ENCODE data around the gene CD200. TPM values are rescaled to one million over a fixed set of nuclear protein-coding genes. Genes with fewer than 3 reads are reported as not detected.

Gene CD200
- 1 to 10 TPM; 6.6 to 7.9 TPM for total RNA-seq
- polyA plus RNA-seq (ENCODE audit: insufficient read length in 6 of 6): 10 to 100 TPM; 47.4 to 58.0 (median 50.9) TPM
- long read RNA-seq, donor 1, transcript CD200-201 (6 exons, 2,129 nt): major isoform, 5 of 18 reads
- long read RNA-seq, donor 1, partial matches to known transcripts: 5 of 18 reads
- long read RNA-seq, donor 1, other reads (novel, unspliced or antisense): 0 of 18 reads
- long read RNA-seq, donor 2, transcript CD200-202 (5 exons, 1,997 nt): major isoform, 5 of 15 reads
- long read RNA-seq, donor 2, partial matches to known transcripts: 0 of 15 reads
- long read RNA-seq, donor 2, other reads (novel, unspliced or antisense): 0 of 15 reads
- long read RNA-seq, donor 3, transcript CD200-201 (6 exons, 2,129 nt): major isoform, 11 of 20 reads
- long read RNA-seq, donor 3, partial matches to known transcripts: 0 of 20 reads
- long read RNA-seq, donor 3, other reads (novel, unspliced or antisense): 0 of 20 reads
- long read RNA-seq, donor 4, partial matches to known transcripts: 0 of 1 reads
- long read RNA-seq, donor 4, other reads (novel, unspliced or antisense): 1 of 1 reads
- long read RNA-seq, donor 5, transcript CD200-202 (5 exons, 1,997 nt): major isoform, 7 of 13 reads
- long read RNA-seq, donor 5, transcript CD200-201 (6 exons, 2,129 nt): minor isoform, 5 of 13 reads
- long read RNA-seq, donor 5, partial matches to known transcripts: 0 of 13 reads
- long read RNA-seq, donor 5, other reads (novel, unspliced or antisense): 0 of 13 reads
- long read RNA-seq, donor 6, transcript CD200-202 (5 exons, 1,997 nt): major isoform, 7 of 28 reads
- long read RNA-seq, donor 6, transcript CD200-201 (6 exons, 2,129 nt): minor isoform, 5 of 28 reads
- long read RNA-seq, donor 6, partial matches to known transcripts: 13 of 28 reads
- long read RNA-seq, donor 6, other reads (novel, unspliced or antisense): 0 of 28 reads
- long read RNA-seq, donor 7, transcript CD200-202 (5 exons, 1,997 nt): major isoform, 5 of 18 reads
- long read RNA-seq, donor 7, partial matches to known transcripts: 9 of 18 reads
- long read RNA-seq, donor 7, other reads (novel, unspliced or antisense): 0 of 18 reads
- long read RNA-seq, donor 8, transcript CD200-202 (5 exons, 1,997 nt): major isoform, 6 of 12 reads
- long read RNA-seq, donor 8, partial matches to known transcripts: 5 of 12 reads
- long read RNA-seq, donor 8, other reads (novel, unspliced or antisense): 0 of 12 reads
- long read RNA-seq, donor 9: 0 reads
- long read RNA-seq, donor 10: 0 reads
- long read RNA-seq, donor 11, transcript CD200-201 (6 exons, 2,129 nt): major isoform, 22 of 94 reads
- long read RNA-seq, donor 11, partial matches to known transcripts: 67 of 94 reads
- long read RNA-seq, donor 11, other reads (novel, unspliced or antisense): 0 of 94 reads
- long read RNA-seq, donor 12, partial matches to known transcripts: 6 of 13 reads
- long read RNA-seq, donor 12, other reads (novel, unspliced or antisense): 0 of 13 reads

GRCh38 chr3:112333002-112333380, at the start of gene CD200:
Gene CD200 (plus strand): TSS chr3:112333156. CDS start chr3:112333213, 57 bp downstream.
- intact Hi-C loops (cut with DNase I): no loop called here
- peaks cover 8 to 17% of the 10 kb centered on the region in 2 donors for H3K4me1 ChIP-seq
- H3K27me3 ChIP-seq: peaks cover 8 to 27% of the 10 kb centered on the region in 2 donors
- peak; percentile 89 for ATAC-seq
- TF ChIP-seq CTCF (IDR thresholded peaks at IDR 0.05): no peak
- H3K4me3 ChIP-seq: peak within 1 kb of the TSS; percentile 32 to 53
- no peaks in the 10 kb centered on the region for H3K36me3 ChIP-seq
- DNase-seq: peak; percentile 56 to 88 (median 66)
- H3K9me3 ChIP-seq: no peaks in the 10 kb centered on the region
- peak within 1 kb of the TSS; percentile 74 to 83 for H3K27ac ChIP-seq

- Histone ChIP-seq H3K27me3 (no peaks in the 10 kb centered on the region), H3K4me1 (no peaks in the 10 kb centered on the region), H3K36me3 (no peaks in the 10 kb centered on the region), H3K4me3 (no peak overlapping the region), H3K9me3 (no peaks in the 10 kb centered on the region), H3K27ac (no peak overlapping the region)
- no peak for TF ChIP-seq CTCF (IDR thresholded peaks at IDR 0.05)
- ATAC-seq (no peak), DNase-seq (no peak)
- intact Hi-C loops (cut with DNase I): no loop called here
Observed at GRCh38 chr3:112289011-112289410, 43.9 kb upstream of the CD200 start.

- peaks cover 0 to 10% of the 10 kb centered on the region in 2 donors for H3K4me1 ChIP-seq
- H3K4me3 ChIP-seq: peak within 1 kb of the TSS; percentile 28
- TF ChIP-seq CTCF (IDR thresholded peaks at IDR 0.05): peak; percentile 39 to 40
- peak in 2 of 4 donors; percentile 72 to 87 for DNase-seq
- H3K27me3 ChIP-seq: no peaks in the 10 kb centered on the region
- intact Hi-C loops (cut with DNase I): loop anchor here in 1 of 2 donors (10.0 kb wide), 1 partner anchor 231 kb away; no protein-coding TSS in a partner anchor
- peak within 1 kb of the TSS; percentile 59 to 77 for H3K27ac ChIP-seq
- ATAC-seq: peak; percentile 94
- no peaks in the 10 kb centered on the region for H3K9me3 ChIP-seq
- H3K36me3 ChIP-seq: no peaks in the 10 kb centered on the region
Observed at GRCh38 chr3:112293368-112294321, 39.3 kb upstream of the CD200 start, which contains the start of gene SLC9C1. Gene SLC9C1 (minus strand): TSS chr3:112294216. CDS start chr3:112286791, 7,425 bp downstream.

- H3K36me3 ChIP-seq: no peaks in the 10 kb centered on the region
- H3K4me1 ChIP-seq: peaks cover 0 to 12% of the 10 kb centered on the region in 2 donors
- TF ChIP-seq CTCF (IDR thresholded peaks at IDR 0.05): no peak
- no peak overlapping the region for H3K4me3 ChIP-seq
- ATAC-seq (no peak), DNase-seq (no peak)
- no peaks in the 10 kb centered on the region for H3K27me3 ChIP-seq
- intact Hi-C loops (cut with DNase I): loop anchor here in 1 of 2 donors (10.0 kb wide), 1 partner anchor 227 kb away; no protein-coding TSS in a partner anchor
- H3K9me3 ChIP-seq: no peaks in the 10 kb centered on the region
- no peak overlapping the region for H3K27ac ChIP-seq
Observed at GRCh38 chr3:112297714-112298113, 35.2 kb upstream of the CD200 start.
